ENCODE results near the gene SPAG16.

- TF ChIP-seq CTCF (IDR thresholded peaks at IDR 0.05) (no peak), POLR2A (IDR thresholded peaks at IDR 0.05) (no peak)
Observed at GRCh38 chr2:214104219-214104618, 820.0 kb downstream of the SPAG16 start.
